NCI-H748 treated with DMSO at 0.1 percent for 48 hours (cell line): ENCODE measurements around the gene PARD3.
A peak's percentile ranks its signal among the peaks of the same experiment; 100 is the strongest.
"Not testable (repeated sequence)": the region's sequence is repeated elsewhere in the genome, so short reads cannot be mapped to it uniquely, and the experiment has no call there.

ENCODE experiments used
- DNase-seq: peaks from one replicate; lab custom pipeline; 2025; lab: John Stamatoyannopoulos, UW

Gene PARD3

DNA sequence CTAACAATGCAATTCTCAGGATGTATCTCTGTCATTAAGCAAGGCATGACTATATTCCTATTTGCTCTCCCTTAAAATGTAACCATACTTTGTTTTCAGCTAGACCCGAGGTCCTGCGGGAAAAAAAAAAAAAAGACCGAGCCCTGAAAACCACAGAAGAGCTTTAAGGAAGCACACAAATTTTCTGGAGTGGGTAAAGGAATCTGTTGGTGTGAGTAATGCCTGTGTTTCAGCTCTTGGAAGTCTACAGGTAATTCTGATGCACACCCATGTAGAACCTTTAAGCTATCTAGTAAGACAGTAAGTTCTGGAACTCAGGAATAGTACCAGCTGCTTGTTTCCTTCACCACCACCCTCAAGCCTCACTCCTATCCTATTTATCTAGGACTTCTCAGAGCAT lies 351.1 kb downstream of the PARD3 start:
- no peak for DNase-seq

GRCh38 chr10:34462993-34463392 lies 352.1 kb downstream of the PARD3 start:
- no peak for DNase-seq

DNA sequence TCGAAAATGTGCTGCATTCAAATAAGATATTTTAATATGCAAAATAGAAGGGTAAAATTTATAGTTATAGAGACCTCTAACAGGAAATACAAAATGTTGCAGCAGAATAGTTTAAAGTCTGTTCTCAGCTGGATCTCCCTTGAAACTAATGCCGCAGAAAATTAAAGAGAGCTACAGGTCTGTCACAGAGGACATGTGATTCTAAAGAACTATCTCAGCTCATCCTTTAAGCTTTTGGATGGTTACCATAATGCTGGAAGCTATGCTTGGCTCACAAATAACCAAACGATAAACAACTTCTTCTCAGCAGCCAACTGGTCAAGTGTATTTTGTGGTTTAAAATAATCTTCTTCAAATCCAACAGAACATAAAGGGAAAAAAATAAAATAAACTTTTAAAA lies 353.0 kb downstream of the PARD3 start:
- DNase-seq: no peak

DNA sequence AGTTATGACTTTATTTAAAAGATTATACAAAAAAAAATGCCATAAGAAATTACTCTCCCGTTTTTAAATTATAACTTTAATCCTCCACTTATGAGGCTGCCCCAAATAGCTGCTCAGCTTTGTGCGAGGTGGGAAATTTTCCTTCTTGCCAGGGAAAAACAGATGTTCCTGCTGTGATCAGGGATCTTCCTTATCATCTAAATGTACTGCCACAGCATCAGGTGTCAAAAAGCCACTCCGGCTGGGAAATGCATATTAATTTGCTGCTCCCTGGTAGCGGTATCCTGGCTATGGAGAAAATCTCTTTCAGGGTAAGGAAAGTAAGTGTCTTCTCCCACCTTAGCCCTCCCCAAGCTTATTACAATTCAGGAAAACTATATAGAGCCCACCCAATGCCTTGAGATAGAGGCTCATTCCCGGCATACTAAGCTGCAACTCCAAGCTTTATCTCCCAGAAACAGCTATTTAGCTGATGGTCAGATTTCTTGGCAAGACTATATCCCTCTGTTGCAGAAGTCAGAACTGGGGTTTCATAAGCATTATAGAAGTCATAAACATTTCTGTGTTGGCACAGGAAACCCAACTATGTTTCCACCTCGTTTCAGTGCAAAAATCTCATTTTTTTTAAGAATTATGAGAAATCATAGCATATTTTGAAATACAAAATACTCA lies 360.4 kb downstream of the PARD3 start:
- DNase-seq: no peak

GRCh38 chr10:34449836-34450235 lies 365.3 kb downstream of the PARD3 start:
- DNase-seq: no peak

DNA sequence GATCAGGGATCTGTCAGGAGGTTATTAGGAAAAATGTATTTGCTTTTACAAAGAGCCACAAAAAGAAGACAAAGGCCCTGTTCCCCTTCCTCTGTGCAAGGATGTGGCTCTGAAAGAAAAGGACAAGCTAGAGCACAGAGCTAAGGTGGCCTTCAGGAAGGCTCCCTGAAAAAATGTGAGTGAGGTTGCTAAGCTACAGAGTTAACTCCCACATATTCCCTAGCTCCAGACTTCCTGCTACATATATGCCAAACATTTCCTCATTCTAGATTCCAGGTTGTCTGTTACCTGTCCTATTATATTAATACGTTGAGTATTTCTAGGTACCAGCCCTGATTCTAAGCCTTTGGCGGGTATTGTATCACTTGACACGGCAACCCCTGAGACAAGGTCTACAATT lies 369.0 kb downstream of the PARD3 start:
- no peak for DNase-seq

DNA sequence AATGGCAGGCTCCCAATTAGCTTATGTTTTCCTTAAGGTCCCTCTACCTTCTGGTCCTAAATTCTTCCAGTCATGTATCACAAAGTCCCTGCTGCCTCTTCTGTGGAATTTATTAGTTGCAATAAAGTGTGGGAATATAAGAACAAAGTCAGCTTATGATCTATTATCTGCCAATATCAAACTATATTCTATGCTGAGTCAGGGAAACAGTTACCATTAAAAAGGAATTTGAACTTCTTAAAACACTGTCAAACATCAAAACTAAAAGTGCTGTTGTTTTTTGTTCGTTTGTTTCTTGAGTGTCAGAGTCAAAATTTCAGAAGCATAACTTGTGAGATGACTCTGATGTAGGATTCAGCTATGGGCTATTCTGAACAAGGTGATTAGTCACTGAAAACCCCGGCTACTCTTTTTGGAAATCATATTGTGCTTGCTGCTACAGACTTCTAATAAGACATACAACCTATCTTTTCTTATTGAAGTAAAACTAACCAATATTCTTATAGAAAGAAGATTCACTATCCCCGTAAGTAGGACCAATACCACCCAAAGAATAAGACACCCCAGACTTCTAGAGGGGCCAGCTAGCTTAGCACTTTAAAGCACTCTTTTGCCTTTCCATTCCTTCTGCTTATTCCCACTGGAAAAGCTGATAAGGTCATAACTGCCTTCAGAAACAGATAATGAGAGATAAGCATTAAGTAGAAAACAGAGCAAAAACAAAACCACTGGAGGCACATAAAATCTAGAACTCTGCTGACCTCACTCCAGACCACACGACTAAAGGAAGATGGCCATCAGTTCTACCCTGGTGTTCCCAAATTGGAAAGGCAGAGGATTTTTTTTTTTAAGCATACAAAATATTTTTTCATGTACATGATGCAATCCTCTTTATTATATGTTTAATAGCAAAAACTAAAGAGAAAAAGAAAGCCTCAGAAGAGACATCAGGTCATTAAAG lies 370.6 kb downstream of the PARD3 start:
- DNase-seq: no peak

DNA sequence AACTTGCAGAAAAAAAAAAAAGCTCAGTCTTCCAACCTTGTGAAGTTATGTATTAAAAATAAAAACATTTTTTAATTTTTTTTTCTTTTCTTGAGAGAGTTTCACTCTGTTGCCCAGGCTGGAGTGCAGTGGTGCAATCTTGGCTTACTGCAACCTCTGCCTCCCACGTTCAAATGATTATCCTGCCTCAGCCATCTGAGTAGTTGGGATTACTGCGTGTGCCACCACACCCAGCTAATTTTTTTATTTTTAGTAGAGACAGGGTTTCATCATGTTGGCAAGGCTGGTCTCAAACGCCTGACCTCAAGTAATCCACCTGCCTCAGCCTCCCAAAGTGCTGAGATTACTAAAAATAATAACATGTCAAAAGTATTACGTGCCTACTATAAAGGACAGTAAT lies 375.7 kb downstream of the PARD3 start:
- DNase-seq: not testable (repeated sequence)

- no peak for DNase-seq
These were observed 376.4 kb downstream of the PARD3 start for GRCh38 chr10:34438741-34439140.

DNA sequence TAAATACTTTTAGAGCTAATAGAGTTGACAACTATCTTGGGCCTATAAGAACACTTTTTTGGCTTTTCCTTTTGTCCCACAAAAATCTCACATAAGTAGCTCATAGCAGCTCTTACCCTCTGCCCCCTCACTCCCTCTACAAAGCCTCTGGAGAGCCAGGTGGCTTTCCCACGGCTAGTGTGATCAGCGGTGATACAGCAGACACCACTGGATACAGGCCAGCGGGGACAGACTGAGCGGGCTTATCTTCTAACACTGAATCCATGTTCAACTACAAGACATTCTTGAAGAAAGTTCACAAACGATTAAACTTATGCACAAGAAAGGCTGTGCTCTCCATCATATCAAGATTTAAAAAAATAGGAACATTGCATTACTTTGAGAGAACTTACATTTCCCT lies 377.2 kb downstream of the PARD3 start:
- DNase-seq: no peak

GRCh38 chr10:34434119-34434594 lies 380.9 kb downstream of the PARD3 start:
- no peak for DNase-seq

DNA sequence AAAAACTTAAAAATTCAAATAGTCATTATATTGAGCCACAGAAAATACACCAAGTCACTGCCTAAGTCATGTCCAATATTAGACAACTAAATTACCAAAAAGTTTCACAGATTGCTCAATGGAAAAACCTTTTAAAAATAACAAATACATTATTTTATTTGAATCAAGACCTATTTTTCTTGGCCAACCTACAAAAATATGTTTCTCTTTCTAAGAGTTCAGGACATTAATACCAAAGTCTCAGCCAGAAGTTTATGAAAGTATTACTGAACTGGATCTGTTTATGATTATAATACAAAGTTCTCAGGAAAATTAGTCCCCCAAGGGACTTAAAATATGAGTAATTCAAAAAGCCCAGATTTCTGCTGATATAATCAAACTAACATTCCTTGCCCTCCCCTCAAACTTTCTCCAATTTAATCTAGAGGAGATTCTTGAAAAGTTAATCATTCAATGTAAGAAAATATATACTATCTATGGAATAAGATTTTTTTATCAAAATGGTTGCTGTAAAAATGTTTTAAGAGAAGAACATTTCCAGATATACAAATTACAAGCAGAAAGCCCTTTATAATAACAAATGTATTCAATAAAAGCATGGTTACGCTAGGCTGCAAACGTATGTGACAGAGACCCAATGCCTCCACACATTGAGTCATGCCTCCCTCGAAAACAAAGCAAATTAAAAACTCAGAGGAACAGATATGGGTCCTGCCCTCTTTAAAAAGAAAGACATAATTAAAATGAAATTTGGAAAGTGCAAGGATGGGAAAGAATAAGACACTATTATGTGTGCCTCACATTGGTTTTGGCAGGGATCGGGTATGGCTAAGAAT lies 381.6 kb downstream of the PARD3 start:
- DNase-seq: no peak

- DNase-seq: no peak
These were observed 382.5 kb downstream of the PARD3 start for GRCh38 chr10:34432589-34432988.

- DNase-seq: no peak
These were observed 384.4 kb downstream of the PARD3 start for GRCh38 chr10:34430685-34431084.

DNA sequence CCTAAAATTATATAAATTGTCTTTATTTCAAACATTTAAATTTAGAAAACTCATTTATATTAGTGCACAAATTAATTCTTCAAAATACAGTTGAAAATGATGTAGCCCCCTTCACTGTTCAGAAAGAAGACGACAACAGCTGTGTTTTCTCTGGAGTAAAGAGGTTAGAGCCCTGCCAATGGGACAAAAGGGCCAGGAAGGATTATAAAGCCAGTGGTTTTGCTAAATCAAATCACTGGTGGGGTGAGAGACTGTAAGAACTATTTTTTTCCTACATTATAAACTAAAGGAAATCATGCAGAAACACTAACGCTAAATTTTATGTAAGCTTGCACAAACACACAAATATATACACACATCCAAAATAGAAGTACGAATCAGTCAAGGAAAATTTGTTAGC lies 386.6 kb downstream of the PARD3 start:
- DNase-seq: no peak

DNA sequence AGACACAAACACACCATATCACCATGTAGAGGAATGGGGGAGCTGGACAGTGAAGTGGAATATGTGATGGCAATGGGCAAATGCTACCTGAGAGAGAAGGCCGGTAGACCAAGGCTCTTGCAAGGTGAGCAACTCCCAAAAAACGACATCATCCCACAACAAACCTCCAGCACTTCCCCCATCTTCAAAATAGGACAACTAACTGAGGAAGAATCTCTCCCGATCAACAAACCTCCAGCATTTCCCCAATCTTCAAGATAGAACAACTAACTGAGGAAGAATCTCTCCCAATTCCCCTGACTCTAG lies 387.2 kb downstream of the PARD3 start:
- DNase-seq: no peak

- DNase-seq: peak; percentile 41
These were observed 387.8 kb downstream of the PARD3 start for GRCh38 chr10:34427158-34427910.

DNA sequence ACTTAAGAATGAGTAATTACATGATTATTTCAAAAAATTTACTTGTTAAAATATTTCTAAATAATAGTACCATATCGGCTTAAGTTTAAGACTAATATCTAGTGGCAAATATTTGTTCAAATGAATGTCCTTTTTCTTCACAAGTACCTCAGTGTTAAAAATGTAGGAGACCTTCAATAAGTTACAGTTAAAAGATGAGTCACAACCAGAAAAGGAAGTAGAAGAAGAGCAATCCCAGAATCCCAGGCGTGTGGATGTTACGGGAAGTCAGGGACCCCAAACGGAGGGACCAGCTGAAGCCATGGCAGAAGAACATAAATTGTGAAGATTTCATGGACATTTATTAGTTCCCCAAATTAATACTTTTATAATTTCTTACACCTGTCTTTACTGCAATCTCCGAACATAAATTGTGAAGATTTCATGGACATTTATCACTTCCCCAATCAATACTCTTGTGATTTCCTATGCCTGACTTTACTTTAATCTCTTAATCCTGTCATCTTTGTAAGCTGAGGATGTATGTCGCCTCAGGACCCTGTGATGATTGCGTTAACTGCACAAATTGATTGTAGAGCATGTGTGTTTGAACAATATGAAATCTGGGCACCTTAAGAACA lies 388.4 kb downstream of the PARD3 start:
- not testable (repeated sequence) for DNase-seq

DNA sequence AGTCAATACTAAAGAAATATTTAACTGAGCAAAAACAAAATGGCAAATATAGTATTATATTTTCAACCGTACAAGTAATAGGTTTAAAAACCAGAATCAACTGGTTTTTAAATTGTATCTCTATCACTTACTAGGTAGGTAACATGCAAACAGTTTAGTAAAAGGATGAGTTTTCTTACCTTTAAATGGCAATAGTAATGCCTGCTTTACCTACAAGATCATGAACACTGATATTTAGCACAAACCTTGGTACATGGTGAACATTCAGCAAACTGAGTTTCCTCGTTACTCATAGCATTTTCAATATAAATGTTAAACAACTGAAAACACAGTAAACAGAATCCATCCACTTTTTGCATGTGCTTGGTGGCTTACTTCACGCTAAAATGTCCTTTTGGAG lies 389.1 kb downstream of the PARD3 start:
- DNase-seq: no peak

DNA sequence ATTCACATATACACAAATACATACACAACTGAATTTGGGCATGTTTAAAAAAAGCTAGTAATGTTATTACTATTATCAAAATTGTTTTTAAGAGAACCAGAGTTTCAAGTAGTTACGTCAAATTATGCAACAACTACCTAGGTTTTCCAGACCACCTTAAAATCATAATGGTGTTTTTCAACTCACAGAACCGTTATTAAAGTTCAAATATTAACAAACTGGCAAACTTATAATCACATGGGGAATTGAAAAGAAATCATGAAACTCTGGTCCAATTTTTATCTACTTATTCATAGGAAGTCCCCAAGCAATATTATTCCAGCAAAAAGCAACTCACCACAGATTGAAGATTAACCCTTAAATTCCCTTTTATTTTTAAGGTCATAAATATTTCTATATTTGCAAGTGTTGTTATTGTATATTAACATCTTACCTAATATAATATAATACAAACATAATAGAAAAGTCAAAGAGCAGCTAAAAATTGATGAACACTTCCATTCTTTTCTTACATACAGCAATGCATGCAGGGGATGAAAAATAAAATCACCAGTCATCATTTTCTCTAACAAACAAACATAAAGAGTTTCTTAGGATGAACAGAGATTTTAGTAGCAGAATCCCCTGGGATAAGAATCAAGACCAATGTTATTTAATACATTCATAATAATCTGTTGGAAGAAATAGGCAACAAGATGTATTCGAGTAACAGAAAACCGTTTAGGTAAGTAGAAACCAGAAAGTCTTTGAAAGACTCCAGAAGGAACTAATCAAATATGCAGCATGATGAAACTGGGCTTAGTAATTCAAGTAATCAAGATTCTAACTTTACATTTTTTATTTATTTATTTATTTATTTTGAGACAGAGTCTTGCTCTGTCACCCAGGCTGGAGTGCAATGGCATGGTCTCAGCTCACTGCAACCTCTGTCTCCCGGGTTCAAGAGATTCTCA lies 391.1 kb downstream of the PARD3 start:
- DNase-seq: no peak
